K562 (cell line): Measurements from ENCODE around the gene SH2D4B. TPM values are rescaled to one million over a fixed set of nuclear protein-coding genes. Genes with fewer than 3 reads are reported as not detected.

Experiments
- ATF1 ChIP-seq, 2 experiments: fragments of 450-650 bp in 1 of 2; IDR thresholded peaks; 2 replicates each; pipeline ENCODE4 v1.6.1; 2016; ENCODE audit warnings: missing compliant biosample characterization in 1 of 2, missing genetic modification characterization in 1 of 2
- BRD4 ChIP-seq: fragments of 200-600 bp; sonication (generic); IDR thresholded peaks from 2 replicates; pipeline ENCODE4 v1.6.1; 2017; ENCODE audit warnings: inconsistent platforms
- CBX5 ChIP-seq: IDR thresholded peaks from 2 replicates; pipeline ENCODE4 v1.6.1; 2014; ENCODE audit warnings: low read depth, borderline replicate concordance
- CREB1 ChIP-seq, 2 experiments: sonication (generic) in 1 of 2; formaldehyde crosslinking in 1 of 2; IDR thresholded peaks; 2 replicates each; pipeline versions ENCODE4 v1.6.1 to v1.8.0; 2012 to 2022; ENCODE audit warnings: inconsistent platforms in 1 of 2, mild to moderate bottlenecking in 1 of 2, missing genetic modification reagents in 1 of 2, moderate library complexity in 1 of 2
- ETS1 ChIP-seq: conservative IDR thresholded peaks from 2 replicates; pipeline ENCODE4 v1.6.1; 2011; ENCODE audit warnings: low read depth, mild to moderate bottlenecking, low read length; ENCODE audit not compliant: control insufficient read depth
- FIP1L1 ChIP-seq: fragments of 200-400 bp; formaldehyde crosslinking; IDR thresholded peaks from 2 replicates; pipeline ENCODE4 v1.6.1; 2018; ENCODE audit warnings: mild to moderate bottlenecking, low read depth, low read length; ENCODE audit not compliant: poor library complexity, severe bottlenecking
- HOXB6 ChIP-seq: fragments of 250-450 bp; sonication (Bioruptor Pico); IDR thresholded peaks from 2 replicates; pipeline ENCODE4 v1.5.1; 2022; ENCODE audit warnings: mild to moderate bottlenecking, borderline replicate concordance
- IFI16 ChIP-seq: fragments of 250-450 bp; sonication (Bioruptor Pico); IDR thresholded peaks from 2 replicates; pipeline ENCODE4 v2.1.2; 2022; ENCODE audit warnings: mild to moderate bottlenecking, inconsistent platforms
- ILF3 ChIP-seq: fragments of 450-650 bp; IDR thresholded peaks from 2 replicates; pipeline ENCODE4 v1.6.1; 2018; ENCODE audit warnings: antibody characterized with exemption, mild to moderate bottlenecking, moderate library complexity, borderline replicate concordance
- KDM1A ChIP-seq, 2 experiments: fragments of 450-650 bp; IDR thresholded peaks; 2 replicates each; pipeline ENCODE4 v1.6.1; 2016; ENCODE audit warnings: mild to moderate bottlenecking in 2 of 2
- KDM2B ChIP-seq: fragments of 250-450 bp; sonication (Bioruptor Pico); IDR thresholded peaks from 2 replicates; pipeline ENCODE4 v1.8.0; 2021; ENCODE audit warnings: mild to moderate bottlenecking, moderate library complexity
- LARP7 ChIP-seq: fragments of 450-650 bp; IDR thresholded peaks from 2 replicates; pipeline ENCODE4 v1.6.1; 2016
- MCM5 ChIP-seq: fragments of 450-650 bp; IDR thresholded peaks from 2 replicates; pipeline ENCODE4 v1.6.1; 2016; ENCODE audit warnings: low read depth
- MITF ChIP-seq: IDR thresholded peaks from 2 replicates; pipeline ENCODE4 v1.6.1; 2014; ENCODE audit warnings: antibody characterized with exemption
- PHB2 ChIP-seq: fragments of 450-650 bp; IDR thresholded peaks from 2 replicates; pipeline ENCODE4 v1.6.1; 2017; ENCODE audit warnings: low read depth
- PREB ChIP-seq: sonication (generic); formaldehyde crosslinking; IDR thresholded peaks from 2 replicates; pipeline ENCODE4 v1.8.1; 2023; ENCODE audit warnings: mild to moderate bottlenecking, missing genetic modification reagents
- RFX7 ChIP-seq: fragments of 250-450 bp; sonication (Bioruptor Pico); IDR thresholded peaks from 2 replicates; pipeline ENCODE4 v1.5.1; 2021; ENCODE audit warnings: mild to moderate bottlenecking
- SIX5 ChIP-seq, 2 experiments: IDR thresholded peaks; 2 replicates each; pipeline ENCODE4 v1.6.1; 2011; ENCODE audit warnings: low read length in 2 of 2, borderline replicate concordance in 1 of 2, low read depth in 1 of 2, mild to moderate bottlenecking in 1 of 2, moderate library complexity in 1 of 2; ENCODE audit not compliant: insufficient read depth in 1 of 2
- YY1 ChIP-seq, 3 experiments: IDR thresholded peaks; 2 replicates each; pipeline ENCODE4 v1.6.1; 2011; ENCODE audit warnings: low read length in 2 of 3, mild to moderate bottlenecking in 2 of 3, moderate library complexity in 2 of 3, borderline replicate concordance in 1 of 3, control low read depth in 1 of 3, low read depth in 1 of 3; ENCODE audit not compliant: insufficient read depth in 3 of 3, insufficient replicate concordance in 2 of 3, control insufficient read depth in 1 of 3, insufficient read length in 1 of 3; ENCODE audit errors: extremely low read depth in 1 of 3
- ZNF134 ChIP-seq: fragments of 250-450 bp; sonication (Bioruptor Pico); conservative IDR thresholded peaks from 2 replicates; pipeline ENCODE4 v1.4.0; 2020
- ZNF239 ChIP-seq: fragments of 250-450 bp; sonication (Bioruptor Pico); IDR thresholded peaks from 2 replicates; pipeline ENCODE4 v1.4.0; 2020; ENCODE audit warnings: mild to moderate bottlenecking
- ZNF277 ChIP-seq: fragments of 250-450 bp; sonication (Bioruptor Pico); IDR thresholded peaks from 2 replicates; pipeline ENCODE4 v1.8.0; 2022; ENCODE audit warnings: inconsistent platforms, mild to moderate bottlenecking, moderate library complexity, borderline replicate concordance
- ZNF57 ChIP-seq: fragments of 450-650 bp; formaldehyde crosslinking; IDR thresholded peaks from 2 replicates; pipeline ENCODE4 v1.4.0; 2020; ENCODE audit warnings: mild to moderate bottlenecking, moderate library complexity
- polyA plus RNA-seq, 8 experiments: library from polyadenylated mRNA; depleted of rRNA in 4 of 8; stranded (reverse) in 5 of 8; unstranded in 3 of 8; fragments of >200 nt; fragmentation: Nextera tagmentation in 2 of 8; fragmentation: Illumina TruSeq in 1 of 8; extraction: Ambion mirVana in 2 of 8; extraction: Trizol in 1 of 8; gene quantifications; 2 replicates each; pipeline versions ENCODE4 v1.2.1 to v1.2.3, GENCODE V29; 2011 to 2014; ENCODE audit warnings: inconsistent platforms in 1 of 8, missing spikeins in 1 of 8
- total RNA-seq, 7 experiments: library from RNA; depleted of rRNA in 6 of 7; stranded (reverse); fragments of >200 nt in 6 of 7; fragmentation: Illumina TruSeq in 2 of 7; extraction: Trizol in 2 of 7; gene quantifications; 2 replicates each; pipeline versions ENCODE4 v1.2.1 to v1.2.3, GENCODE V29; 2011 to 2021; ENCODE audit warnings: low replicate concordance in 1 of 7

SH2D4B gene
- total and polyA plus RNA-seq, 9 of the 15 experiments (the other 6 are each of a cell fraction or from before 2014, with no cell fraction given) = 0.03 to 0.14 (median 0.04) TPM; not detected in 4

GRCh38 chr10:80535671-80536360, 1.9 kb upstream of the SH2D4B start (continued):
- TF ChIP-seq ZNF277 (CRISPR knock-in tag) = no peak
- TF ChIP-seq MITF = no peak
- no peak for TF ChIP-seq KDM2B
- TF ChIP-seq KDM1A (IDR thresholded peaks at IDR 0.05) = no peak
- peak in 1 of 3 experiments; percentile 50 for TF ChIP-seq YY1 (IDR thresholded peaks at IDR 0.05; ENCODE audit: borderline replicate concordance in 1 of 3, control insufficient read depth in 1 of 3, extremely low read depth in 1 of 3, insufficient read depth in 3 of 3, insufficient read length in 1 of 3, insufficient replicate concordance in 2 of 3, low read depth in 1 of 3, low read length in 2 of 3)
- no peak for TF ChIP-seq PREB (CRISPR knock-in tag)
- no peak for TF ChIP-seq CBX5
- TF ChIP-seq MCM5 = no peak
- no peak for TF ChIP-seq BRD4
- TF ChIP-seq ETS1 = no peak
- no peak for TF ChIP-seq CREB1 (IDR thresholded peaks at IDR 0.05)
- TF ChIP-seq CREB1 (CRISPR knock-in tag; IDR thresholded peaks at IDR 0.05) = no peak
- no peak for TF ChIP-seq LARP7
- no peak for TF ChIP-seq PHB2
- TF ChIP-seq ZNF134 (CRISPR knock-in tag) = no peak
- no peak for TF ChIP-seq ILF3
- no peak for TF ChIP-seq IFI16 (CRISPR knock-in tag)
- TF ChIP-seq FIP1L1 = no peak
- no peak for TF ChIP-seq ATF1 (CRISPR knock-in tag; IDR thresholded peaks at IDR 0.05)
- peak; percentile 47 for TF ChIP-seq ATF1 (tag; IDR thresholded peaks at IDR 0.05)
- TF ChIP-seq ZNF57 = no peak
- no peak for TF ChIP-seq RFX7 (CRISPR knock-in tag)
- no peak for TF ChIP-seq SIX5 (IDR thresholded peaks at IDR 0.05; ENCODE audit: borderline replicate concordance in 1 of 2, insufficient read depth in 1 of 2, low read depth in 1 of 2, low read length in 2 of 2)
- no peak for TF ChIP-seq HOXB6 (CRISPR knock-in tag)
- no peak for TF ChIP-seq ZNF239 (CRISPR knock-in tag)
